Activated CD8-positive, alpha-beta memory T cell treated with anti-CD3 and anti-CD28 coated beads, Interleukin-2, amount 50 U/mL, for 1 hour (primary cell): ENCODE measurements around the gene ATL3.
"Not testable (repeated sequence)": the region's sequence is repeated elsewhere in the genome, so short reads cannot be mapped to it uniquely, and the experiment has no call there.

Experiments used
- DNase-seq: peaks from one replicate; pipeline ENCODE4 v3.0.0-alpha.2; 2020; ENCODE audit errors: extremely low read depth

The ATL3 gene

GRCh38 chr11:63592975-63593395 is 78.2 kb downstream of the ATL3 start:
- DNase-seq, result no peak

DNA sequence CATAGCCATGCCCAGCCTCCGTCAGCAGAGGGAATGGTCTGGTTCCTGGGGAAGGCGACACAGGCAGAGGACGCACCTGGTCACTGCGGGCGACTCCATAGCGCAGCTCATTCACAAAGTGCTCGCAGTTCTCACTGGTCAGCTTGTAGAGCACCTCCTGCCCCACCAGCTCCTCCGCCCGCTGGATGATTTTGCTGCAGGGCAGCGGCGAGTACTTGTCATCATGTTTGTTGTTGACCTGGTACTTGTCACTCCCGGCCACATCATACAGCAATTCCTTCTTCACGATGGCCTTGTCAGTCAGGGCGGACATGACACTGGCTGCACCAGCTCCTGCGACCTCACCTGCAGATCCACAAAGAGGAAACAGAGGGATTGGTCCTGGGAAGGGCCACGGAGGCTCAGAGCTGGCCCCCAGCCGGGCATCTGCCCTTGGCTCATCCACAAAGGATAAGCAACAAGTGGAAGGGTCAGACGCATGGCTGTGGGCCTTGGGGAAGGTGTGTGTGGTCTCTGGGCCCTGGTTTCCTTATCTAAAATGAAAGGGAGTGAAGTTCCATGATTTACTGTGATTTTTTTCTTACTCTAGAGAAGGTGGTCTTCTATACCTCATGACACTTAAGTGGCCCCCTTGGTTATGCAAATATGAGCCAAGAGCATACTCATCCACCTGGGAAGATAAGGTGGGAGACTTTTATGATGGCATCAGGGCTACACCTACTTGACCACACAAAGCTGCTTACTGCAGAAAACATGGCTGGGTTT is 81.0 kb downstream of the ATL3 start:
- DNase-seq, result no peak

DNA sequence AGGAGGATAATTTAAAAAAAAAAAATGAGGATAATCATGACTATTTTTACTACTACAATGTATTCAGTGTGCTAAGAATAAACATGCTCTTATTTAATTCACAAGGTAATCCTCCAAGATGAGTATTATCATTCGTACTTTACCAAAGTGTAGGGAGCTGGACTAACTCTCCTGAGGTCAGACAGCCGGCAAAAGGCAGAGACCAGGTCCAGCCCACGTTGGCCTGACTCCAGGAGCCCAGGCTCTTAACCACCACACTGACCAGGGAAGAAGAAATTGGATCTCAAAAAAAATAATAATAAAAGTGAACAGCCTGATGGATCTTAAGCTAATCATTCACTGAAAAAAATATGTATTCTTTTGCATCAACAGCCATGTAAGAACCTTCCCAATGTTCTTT is 82.2 kb downstream of the ATL3 start:
- DNase-seq, result no peak

GRCh38 chr11:63586451-63587166 is 84.6 kb downstream of the ATL3 start:
- no peak for DNase-seq

DNA sequence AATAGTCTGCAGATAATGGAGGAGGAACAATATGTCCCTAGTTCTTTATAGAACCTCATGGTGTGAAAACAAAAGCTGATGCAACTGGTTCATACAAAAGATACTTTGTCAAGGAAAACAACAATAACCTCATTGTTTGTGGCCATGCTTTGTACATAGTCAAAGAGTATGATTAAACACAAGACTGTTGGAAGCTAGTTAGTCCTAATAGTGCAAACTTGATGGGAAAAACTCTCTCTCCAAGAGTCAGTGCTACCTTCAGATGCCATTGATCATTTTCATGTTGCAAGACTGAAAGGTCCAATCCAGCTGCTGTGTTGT is 87.9 kb downstream of the ATL3 start:
- DNase-seq, result no peak

DNA sequence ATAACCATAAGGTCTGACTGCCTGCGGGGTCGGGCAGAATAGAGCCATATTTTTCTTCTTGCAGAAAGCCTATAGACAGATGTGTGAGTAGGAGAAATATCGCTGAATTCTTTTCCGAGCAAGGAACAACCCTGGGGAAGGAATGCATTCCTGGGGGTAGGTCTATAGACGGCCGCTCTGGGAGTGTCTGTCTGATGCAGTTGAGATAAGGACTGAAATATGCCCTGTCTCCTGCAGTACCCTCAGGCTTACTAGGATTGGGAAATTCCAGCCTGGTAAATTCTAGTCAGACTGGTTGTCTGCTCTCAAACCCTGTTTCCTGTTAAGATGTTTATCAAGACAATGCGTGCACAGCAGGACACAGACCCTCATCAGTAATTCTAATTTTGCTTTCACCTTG is 90.0 kb downstream of the ATL3 start:
- DNase-seq, result not testable (repeated sequence)

DNA sequence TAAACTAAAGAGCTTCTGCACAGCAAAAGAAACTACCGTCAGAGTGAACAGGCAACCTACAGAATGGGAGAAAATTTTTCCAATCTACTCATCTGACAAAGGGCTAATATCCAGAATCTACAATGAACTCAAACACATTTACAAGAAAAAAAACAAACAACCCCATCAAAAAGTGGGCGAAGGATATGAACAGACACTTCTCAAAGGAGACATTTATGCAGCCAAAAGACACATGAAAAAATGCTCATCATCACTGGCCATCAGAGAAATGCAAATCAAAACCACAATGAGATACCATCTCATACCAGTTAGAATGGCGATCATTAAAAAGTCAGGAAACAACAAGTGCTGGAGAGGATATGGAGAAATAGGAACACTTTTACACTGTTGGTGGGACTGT is 92.3 kb downstream of the ATL3 start:
- not testable (repeated sequence) for DNase-seq

- DNase-seq, result no peak
Measured at GRCh38 chr11:63574856-63575602, 96.1 kb downstream of the ATL3 start.
